Common myeloid progenitor, CD34-positive (primary cell): ENCODE results near the gene SNRPD3.

Experiments used
- CTCF ChIA-PET: fragments of 350-600 bp; sonication (Branson Sonifier 250); formaldehyde crosslinking; loops from one replicate; lab custom pipeline; 2021; ENCODE audit warnings: antibody characterized with exemption; lab: Charles Lee
- POLR2A ChIA-PET: fragments of 350-600 bp; sonication (Branson Sonifier 250); formaldehyde crosslinking; loops from one replicate; lab custom pipeline; 2021; ENCODE audit warnings: antibody characterized with exemption; lab: Charles Lee
- DNase-seq, 3 donors: peaks; one replicate each; pipeline versions ENCODE4 v3.0.0 to v3.0.0-alpha.2; 2013
- H3K27ac ChIP-seq, 2 experiments: 1 replicate in 1 of 2; 2 replicates in 1 of 2; pipeline ENCODE4 v1.7.0; 2013; ENCODE audit warnings: inconsistent platforms in 2 of 2, low read length in 2 of 2, mild to moderate bottlenecking in 2 of 2, low read depth in 1 of 2, moderate library complexity in 1 of 2; ENCODE audit not compliant: severe bottlenecking in 2 of 2, insufficient read depth in 1 of 2, poor library complexity in 1 of 2
- H3K27me3 ChIP-seq, 5 experiments: replicated peaks in 2 of 5; 1 replicate in 3 of 5; 2 replicates in 2 of 5; pipeline versions ENCODE4 v1.6.1 to v1.7.0; 2013; ENCODE audit warnings: low read length in 4 of 5, mild to moderate bottlenecking in 2 of 5, moderate library complexity in 2 of 5, inconsistent platforms in 1 of 5; ENCODE audit not compliant: insufficient read depth in 5 of 5, control insufficient read depth in 4 of 5
- H3K36me3 ChIP-seq, 4 experiments: 1 replicate in 2 of 4; 2 replicates in 2 of 4; pipeline versions ENCODE4 v1.6.1 to v1.7.0; 2013; ENCODE audit warnings: low read length in 3 of 4, control low read depth in 1 of 4, mild to moderate bottlenecking in 1 of 4; ENCODE audit not compliant: control insufficient read depth in 4 of 4, insufficient read depth in 4 of 4
- H3K4me1 ChIP-seq, 4 experiments: 1 replicate in 3 of 4; 2 replicates in 1 of 4; pipeline versions ENCODE4 v1.6.1 to v1.7.1; 2013; ENCODE audit warnings: low read length in 3 of 4, mild to moderate bottlenecking in 3 of 4, control low read depth in 1 of 4, inconsistent platforms in 1 of 4, moderate library complexity in 1 of 4; ENCODE audit not compliant: control insufficient read depth in 4 of 4, insufficient read depth in 4 of 4; ENCODE audit errors: control extremely low read depth in 1 of 4
- H3K4me3 ChIP-seq, 7 experiments: 1 replicate in 4 of 7; 2 replicates in 3 of 7; pipeline versions ENCODE4 v1.5.1 to v1.7.0; 2013; ENCODE audit warnings: mild to moderate bottlenecking in 7 of 7, low read length in 6 of 7, moderate library complexity in 6 of 7, inconsistent platforms in 2 of 7, low read depth in 2 of 7, control low read depth in 1 of 7; ENCODE audit not compliant: insufficient read depth in 4 of 7, control insufficient read depth in 1 of 7; ENCODE audit errors: extremely low read depth in 1 of 7
- H3K9me3 ChIP-seq, 5 experiments: 1 replicate in 4 of 5; 2 replicates in 1 of 5; pipeline versions ENCODE4 v1.6.1 to v1.7.1; 2013; ENCODE audit warnings: low read length in 4 of 5, mild to moderate bottlenecking in 2 of 5, inconsistent platforms in 1 of 5, low read depth in 1 of 5, moderate library complexity in 1 of 5; ENCODE audit not compliant: control insufficient read depth in 4 of 5, insufficient read depth in 2 of 5; ENCODE audit errors: control extremely low read depth in 1 of 5
- WGBS: methylation state at CpG from one replicate; pipeline ENCODE4 v1.1.5; 2013; ENCODE audit not compliant: insufficient coverage; 5-methylcytosine and 5-hydroxymethylcytosine counted together

SNRPD3 gene

GRCh38 chr22:24518771-24519485 lies 36.9 kb upstream of the SNRPD3 start:
- no peaks in the 10 kb centered on the region for H3K36me3 ChIP-seq
- CTCF ChIA-PET = interaction anchor here (0.8 to 1.7 kb wide), 5 partner anchors 12 to 193 kb away, joined by 3 to 7 read pairs (median 3); no protein-coding TSS in a partner anchor

GRCh38 chr22:24519496-24519895 lies 36.3 kb upstream of the SNRPD3 start:
- ChIA-PET CTCF (interaction anchor here (1.1 kb wide), 2 partner anchors 15 to 95 kb away, joined by 3 to 7 read pairs; no protein-coding TSS in a partner anchor), POLR2A (no interaction called here)
- no peak for DNase-seq
- Histone ChIP-seq H3K9me3 (no peaks in the 10 kb centered on the region), H3K4me3 (no peak overlapping the region), H3K36me3 (no peaks in the 10 kb centered on the region), H3K27me3 (no peaks in the 10 kb centered on the region), H3K4me1 (peaks cover 9 to 51% (median 38%) of the 10 kb centered on the region in 4 experiments), H3K27ac (no peak overlapping the region)
- 55% methylated on average over 2 of the region's 5 CpGs for WGBS

More at GRCh38 chr22:24518771-24519485, 36.9 kb upstream of the SNRPD3 start:
- WGBS = 11% methylated on average over 7 of the region's 9 CpGs
- H3K27ac ChIP-seq = no peak overlapping the region
- no peaks in the 10 kb centered on the region for H3K9me3 ChIP-seq
- H3K4me1 ChIP-seq = peaks cover 9 to 55% (median 40%) of the 10 kb centered on the region in 4 experiments
- no peak overlapping the region for H3K4me3 ChIP-seq
- no peaks in the 10 kb centered on the region for H3K27me3 ChIP-seq
- peak in 2 of 3 donors; percentile 59 to 64 for DNase-seq
- POLR2A ChIA-PET = no interaction called here

GRCh38 chr22:24521791-24522245 lies 34.0 kb upstream of the SNRPD3 start:
- WGBS = 20% methylated on average over 5 of the region's 8 CpGs
- CTCF ChIA-PET = interaction anchor here (0.6 to 8.3 kb wide), 24 partner anchors 9 to 217 kb away, joined by 3 to 109 read pairs (median 4); partner anchors contain the start of gene ADORA2A
- Histone ChIP-seq H3K4me1 (peaks cover 9 to 36% (median 30%) of the 10 kb centered on the region in 4 experiments), H3K9me3 (no peaks in the 10 kb centered on the region), H3K36me3 (no peaks in the 10 kb centered on the region), H3K27me3 (no peaks in the 10 kb centered on the region), H3K27ac (no peak overlapping the region), H3K4me3 (no peak overlapping the region)
- peak; percentile 62 to 69 (median 67) for DNase-seq
- POLR2A ChIA-PET = no interaction called here

- Histone ChIP-seq H3K27me3 (no peaks in the 10 kb centered on the region), H3K4me1 (peaks cover 1 to 24% (median 21%) of the 10 kb centered on the region in 4 experiments), H3K27ac (no peak overlapping the region), H3K4me3 (no peak overlapping the region), H3K36me3 (no peaks in the 10 kb centered on the region), H3K9me3 (no peaks in the 10 kb centered on the region)
- ChIA-PET POLR2A (no interaction called here), CTCF (interaction anchor here (0.6 to 8.3 kb wide), 12 partner anchors 9 to 201 kb away, joined by 3 to 109 read pairs (median 6); no protein-coding TSS in a partner anchor)
- WGBS = 81% methylated on average over 2 of the region's 2 CpGs
- no peak for DNase-seq
Observed at GRCh38 chr22:24523873-24524272, 31.9 kb upstream of the SNRPD3 start.

GRCh38 chr22:24525416-24526037 lies 30.3 kb upstream of the SNRPD3 start:
- POLR2A ChIA-PET = no interaction called here
- Histone ChIP-seq H3K27me3 (no peaks in the 10 kb centered on the region), H3K36me3 (no peaks in the 10 kb centered on the region), H3K27ac (no peak overlapping the region), H3K4me1 (peaks cover 0 to 9% (median 7%) of the 10 kb centered on the region in 4 experiments), H3K4me3 (no peak overlapping the region), H3K9me3 (no peaks in the 10 kb centered on the region)
- CTCF ChIA-PET = interaction anchor here (0.6 to 8.3 kb wide), 13 partner anchors 14 to 202 kb away, joined by 3 to 109 read pairs (median 4); partner anchors contain the start of gene ADORA2A
- 12% methylated on average over 10 of the region's 12 CpGs for WGBS
- peak; percentile 76 to 89 (median 84) for DNase-seq

- POLR2A ChIA-PET = no interaction called here
- no peaks in the 10 kb centered on the region for H3K9me3 ChIP-seq
- CTCF ChIA-PET = interaction anchor here (0.6 to 8.3 kb wide), 14 partner anchors 13 to 203 kb away, joined by 3 to 109 read pairs (median 4); partner anchors contain the start of gene ADORA2A
- no peaks in the 10 kb centered on the region for H3K27me3 ChIP-seq
- H3K4me1 ChIP-seq = peaks cover 0 to 9% (median 7%) of the 10 kb centered on the region in 4 experiments
- no peak overlapping the region for H3K27ac ChIP-seq
- H3K36me3 ChIP-seq = no peaks in the 10 kb centered on the region
- no peak for DNase-seq
- no peak overlapping the region for H3K4me3 ChIP-seq
- 91% methylated on average over 1 of the region's 2 CpGs for WGBS
Observed at GRCh38 chr22:24526191-24526590, 29.6 kb upstream of the SNRPD3 start.
